Activated gamma-delta T cell treated with Interleukin-2 at 50 U/mL for 16 hours (primary cell): ENCODE data around the gene GRIN2D.
"Not testable (repeated sequence)": the region's sequence is repeated elsewhere in the genome, so short reads cannot be mapped to it uniquely, and the experiment has no call there.

ENCODE experiments used
- DNase-seq: peaks from one replicate; pipeline ENCODE4 v3.0.0-alpha.2; 2020

GRIN2D gene

GRCh38 chr19:48393559-48394330, at the start of gene GRIN2D:
TSS of gene GRIN2D (plus strand) at chr19:48393668. CDS start at chr19:48398393, 4,725 bp downstream.
- DNase-seq = no peak

GRCh38 chr19:48344892-48345291, 48.6 kb upstream of the GRIN2D start:
- no peak for DNase-seq

- DNase-seq = no peak
Observed at GRCh38 chr19:48346191-48346590, 47.3 kb upstream of the GRIN2D start.

GRCh38 chr19:48348045-48348444, 45.4 kb upstream of the GRIN2D start:
- DNase-seq = no peak

- no peak for DNase-seq
Observed at GRCh38 chr19:48348737-48349136, 44.7 kb upstream of the GRIN2D start.

GRCh38 chr19:48350856-48351255, 42.6 kb upstream of the GRIN2D start:
- no peak for DNase-seq

- peak; percentile 79 for DNase-seq
Observed at GRCh38 chr19:48351341-48351752, 42.1 kb upstream of the GRIN2D start.

GRCh38 chr19:48353677-48354076, 39.8 kb upstream of the GRIN2D start:
- no peak for DNase-seq

- DNase-seq = no peak
Observed at GRCh38 chr19:48354332-48354992, 39.0 kb upstream of the GRIN2D start.

- no peak for DNase-seq
Observed at GRCh38 chr19:48355365-48355954, 38.0 kb upstream of the GRIN2D start.

- DNase-seq = no peak
Observed at GRCh38 chr19:48359123-48359522, 34.3 kb upstream of the GRIN2D start.

- DNase-seq = no peak
Observed at GRCh38 chr19:48361912-48362311, 31.6 kb upstream of the GRIN2D start.

GRCh38 chr19:48362716-48363499, 30.6 kb upstream of the GRIN2D start:
- DNase-seq = peak; percentile 85

- DNase-seq = no peak
Observed at GRCh38 chr19:48363500-48363809, 30.0 kb upstream of the GRIN2D start.

- DNase-seq = peak; percentile 98
Observed at GRCh38 chr19:48363810-48364597, 29.5 kb upstream of the GRIN2D start, which contains the start of the genes SYNGR4 and TMEM143. TSS of gene SYNGR4 (plus strand) at chr19:48364367. CDS start at chr19:48365843, 1,476 bp downstream. TSS of gene TMEM143 (minus strand) at chr19:48363940. CDS start at chr19:48363920, 20 bp downstream.

- DNase-seq = no peak
Observed at GRCh38 chr19:48364598-48365348, 28.7 kb upstream of the GRIN2D start.

GRCh38 chr19:48365602-48366001, 27.9 kb upstream of the GRIN2D start:
- no peak for DNase-seq

- no peak for DNase-seq
Observed at GRCh38 chr19:48367855-48368254, 25.6 kb upstream of the GRIN2D start.

- no peak for DNase-seq
Observed at GRCh38 chr19:48368936-48369335, 24.5 kb upstream of the GRIN2D start.

- no peak for DNase-seq
Observed at GRCh38 chr19:48370955-48371354, 22.5 kb upstream of the GRIN2D start.

- no peak for DNase-seq
Observed at GRCh38 chr19:48371367-48371766, 22.1 kb upstream of the GRIN2D start.

GRCh38 chr19:48371771-48372170, 21.7 kb upstream of the GRIN2D start:
- not testable (repeated sequence) for DNase-seq
